Activated T-cell treated with anti-CD3 and anti-CD28 coated beads for 1 hour (primary cell): ENCODE results near the gene PRKN.

Source experiments
- DNase-seq: peaks from one replicate; pipeline ENCODE4 v3.0.0-alpha.2; 2020; ENCODE audit warnings: low read depth

Gene PRKN

GRCh38 chr6:162181741-162182401 is 545.7 kb downstream of the PRKN start:
- no peak for DNase-seq

GRCh38 chr6:162181111-162181510 is 546.5 kb downstream of the PRKN start:
- no peak for DNase-seq

GRCh38 chr6:162179196-162179951 is 548.2 kb downstream of the PRKN start:
- DNase-seq, result no peak

- DNase-seq, result no peak
These were observed 548.9 kb downstream of the PRKN start for GRCh38 chr6:162178666-162179065.

- DNase-seq, result no peak
These were observed 549.3 kb downstream of the PRKN start for GRCh38 chr6:162178266-162178665.

GRCh38 chr6:162177746-162178145 is 549.8 kb downstream of the PRKN start:
- no peak for DNase-seq

GRCh38 chr6:162173466-162173865 is 554.1 kb downstream of the PRKN start:
- DNase-seq, result no peak

GRCh38 chr6:162165479-162165878 is 562.1 kb downstream of the PRKN start:
- DNase-seq, result no peak

GRCh38 chr6:162157167-162157870 is 570.2 kb downstream of the PRKN start:
- DNase-seq, result no peak

GRCh38 chr6:162156146-162156545 is 571.4 kb downstream of the PRKN start:
- DNase-seq, result no peak

- no peak for DNase-seq
These were observed 572.6 kb downstream of the PRKN start for GRCh38 chr6:162154930-162155329.

GRCh38 chr6:162154001-162154400 is 573.6 kb downstream of the PRKN start:
- DNase-seq, result no peak

GRCh38 chr6:162153120-162153519 is 574.4 kb downstream of the PRKN start:
- DNase-seq, result no peak

GRCh38 chr6:162151021-162151665 is 576.4 kb downstream of the PRKN start:
- no peak for DNase-seq

GRCh38 chr6:162150295-162150694 is 577.3 kb downstream of the PRKN start:
- no peak for DNase-seq

GRCh38 chr6:162149786-162150185 is 577.8 kb downstream of the PRKN start:
- DNase-seq, result no peak

GRCh38 chr6:162147805-162148204 is 579.8 kb downstream of the PRKN start:
- no peak for DNase-seq

- no peak for DNase-seq
These were observed 580.3 kb downstream of the PRKN start for GRCh38 chr6:162147281-162147680.

GRCh38 chr6:162140251-162140852 is 587.2 kb downstream of the PRKN start:
- DNase-seq, result no peak

GRCh38 chr6:162125659-162126058 is 601.9 kb downstream of the PRKN start:
- DNase-seq, result no peak

GRCh38 chr6:162124710-162125435 is 602.7 kb downstream of the PRKN start:
- DNase-seq, result no peak
